Measurements from ENCODE around the gene HUWE1. TPM values are rescaled to one million over a fixed set of nuclear protein-coding genes. Genes with fewer than 3 reads are reported as not detected.

The HUWE1 gene
- total RNA-seq, 2 experiments from 2014 or later, result 213 to 237 TPM

GRCh38 chrX:53587795-53588420 lies 98.6 kb downstream of the HUWE1 start:
- ChIA-PET POLR2A (no interaction called here), CTCF (no interaction called here)
- no peaks in the 10 kb centered on the region for H3K27me3 Mint-ChIP-seq
- H3K4me1 Mint-ChIP-seq, result peaks cover 24% of the 10 kb centered on the region
- peak overlapping the region; percentile 35 for H3K27ac Mint-ChIP-seq
- H3K36me3 Mint-ChIP-seq (ENCODE audit: low read depth), result peaks cover 68% of the 10 kb centered on the region
- no peak overlapping the region for H3K4me3 Mint-ChIP-seq
- DNase-seq, result no peak
- no peaks in the 10 kb centered on the region for H3K9me3 Mint-ChIP-seq

GRCh38 chrX:53584891-53585290 lies 101.6 kb downstream of the HUWE1 start:
- H3K4me1 Mint-ChIP-seq, result peaks cover 18% of the 10 kb centered on the region
- DNase-seq, result no peak
- CTCF ChIA-PET, result no interaction called here
- no peaks in the 10 kb centered on the region for H3K9me3 Mint-ChIP-seq
- no peaks in the 10 kb centered on the region for H3K27me3 Mint-ChIP-seq
- peaks cover 70% of the 10 kb centered on the region for H3K36me3 Mint-ChIP-seq (ENCODE audit: low read depth)
- no peak overlapping the region for H3K4me3 Mint-ChIP-seq
- H3K27ac Mint-ChIP-seq, result no peak overlapping the region
- POLR2A ChIA-PET, result interaction anchor here (0.6 kb wide), 1 partner anchor 609 kb away, joined by 3 read pairs; no protein-coding TSS in a partner anchor

GRCh38 chrX:53583571-53583970 lies 102.9 kb downstream of the HUWE1 start:
- Mint-ChIP-seq H3K27me3 (no peaks in the 10 kb centered on the region), H3K36me3 (ENCODE audit: low read depth) (peaks cover 58% of the 10 kb centered on the region), H3K4me1 (peaks cover 7% of the 10 kb centered on the region), H3K27ac (no peak overlapping the region), H3K4me3 (no peak overlapping the region), H3K9me3 (no peaks in the 10 kb centered on the region)
- ChIA-PET POLR2A (no interaction called here), CTCF (no interaction called here)
- no peak for DNase-seq

- H3K4me3 Mint-ChIP-seq, result no peak overlapping the region
- no peak overlapping the region for H3K27ac Mint-ChIP-seq
- H3K36me3 Mint-ChIP-seq (ENCODE audit: low read depth), result peaks cover 53% of the 10 kb centered on the region
- no peaks in the 10 kb centered on the region for H3K9me3 Mint-ChIP-seq
- CTCF ChIA-PET, result no interaction called here
- no peaks in the 10 kb centered on the region for H3K27me3 Mint-ChIP-seq
- POLR2A ChIA-PET, result no interaction called here
- DNase-seq, result no peak
- no peaks in the 10 kb centered on the region for H3K4me1 Mint-ChIP-seq
These were observed 105.6 kb downstream of the HUWE1 start for GRCh38 chrX:53580742-53581504.

- POLR2A ChIA-PET, result interaction anchor here (0.7 to 1.1 kb wide), 2 partner anchors 32 to 108 kb away, joined by 3 read pairs; no protein-coding TSS in a partner anchor
- peaks cover 58% of the 10 kb centered on the region for H3K36me3 Mint-ChIP-seq (ENCODE audit: low read depth)
These were observed 115.0 kb downstream of the HUWE1 start for GRCh38 chrX:53571494-53571893.

GRCh38 chrX:53563324-53563723 lies 123.2 kb downstream of the HUWE1 start:
- H3K4me1 Mint-ChIP-seq, result no peaks in the 10 kb centered on the region
- ChIA-PET POLR2A (no interaction called here), CTCF (no interaction called here)
- H3K9me3 Mint-ChIP-seq, result no peaks in the 10 kb centered on the region
- H3K27ac Mint-ChIP-seq, result no peak overlapping the region
- H3K27me3 Mint-ChIP-seq, result no peaks in the 10 kb centered on the region
- H3K36me3 Mint-ChIP-seq (ENCODE audit: low read depth), result peaks cover 81% of the 10 kb centered on the region
- H3K4me3 Mint-ChIP-seq, result no peak overlapping the region
- no peak for DNase-seq

More at GRCh38 chrX:53571494-53571893, 115.0 kb downstream of the HUWE1 start:
- H3K9me3 Mint-ChIP-seq, result no peaks in the 10 kb centered on the region
- no peak overlapping the region for H3K27ac Mint-ChIP-seq
- H3K4me3 Mint-ChIP-seq, result no peak overlapping the region
- CTCF ChIA-PET, result no interaction called here
- DNase-seq, result no peak
- no peaks in the 10 kb centered on the region for H3K4me1 Mint-ChIP-seq
- no peaks in the 10 kb centered on the region for H3K27me3 Mint-ChIP-seq

GRCh38 chrX:53561912-53562311 lies 124.6 kb downstream of the HUWE1 start:
- POLR2A ChIA-PET, result no interaction called here
- Mint-ChIP-seq H3K4me1 (no peaks in the 10 kb centered on the region), H3K9me3 (no peaks in the 10 kb centered on the region), H3K36me3 (ENCODE audit: low read depth) (peaks cover 87% of the 10 kb centered on the region), H3K27me3 (no peaks in the 10 kb centered on the region), H3K27ac (no peak overlapping the region), H3K4me3 (no peak overlapping the region)
- CTCF ChIA-PET, result no interaction called here
- no peak for DNase-seq

- Mint-ChIP-seq H3K27ac (no peak overlapping the region), H3K9me3 (no peaks in the 10 kb centered on the region), H3K36me3 (ENCODE audit: low read depth) (peaks cover 84% of the 10 kb centered on the region), H3K4me3 (no peak overlapping the region), H3K4me1 (no peaks in the 10 kb centered on the region), H3K27me3 (no peaks in the 10 kb centered on the region)
- DNase-seq, result no peak
- CTCF ChIA-PET, result no interaction called here
- POLR2A ChIA-PET, result no interaction called here
These were observed 127.9 kb downstream of the HUWE1 start for GRCh38 chrX:53558646-53559045.

GRCh38 chrX:53556868-53557267 lies 129.7 kb downstream of the HUWE1 start:
- Mint-ChIP-seq H3K4me1 (no peaks in the 10 kb centered on the region), H3K36me3 (ENCODE audit: low read depth) (peaks cover 80% of the 10 kb centered on the region), H3K27me3 (no peaks in the 10 kb centered on the region), H3K4me3 (no peak overlapping the region), H3K27ac (no peak overlapping the region), H3K9me3 (no peaks in the 10 kb centered on the region)
- ChIA-PET POLR2A (interaction anchor here (0.6 kb wide), 1 partner anchor 15 kb away, joined by 3 read pairs; no protein-coding TSS in a partner anchor), CTCF (no interaction called here)
- DNase-seq, result no peak

GRCh38 chrX:53550756-53551463 lies 135.6 kb downstream of the HUWE1 start:
- no peak for DNase-seq
- ChIA-PET POLR2A (interaction anchor here (0.6 kb wide), 1 partner anchor 55 kb away, joined by 5 read pairs; no protein-coding TSS in a partner anchor), CTCF (no interaction called here)
- no peaks in the 10 kb centered on the region for H3K27me3 Mint-ChIP-seq
- peaks cover 78% of the 10 kb centered on the region for H3K36me3 Mint-ChIP-seq (ENCODE audit: low read depth)
- H3K4me1 Mint-ChIP-seq, result peaks cover 7% of the 10 kb centered on the region
- no peak overlapping the region for H3K4me3 Mint-ChIP-seq
- H3K27ac Mint-ChIP-seq, result no peak overlapping the region
- no peaks in the 10 kb centered on the region for H3K9me3 Mint-ChIP-seq

- peak overlapping the region; percentile 26 for H3K27ac Mint-ChIP-seq
- ChIA-PET POLR2A (no interaction called here), CTCF (no interaction called here)
- no peaks in the 10 kb centered on the region for H3K9me3 Mint-ChIP-seq
- H3K4me1 Mint-ChIP-seq, result peaks cover 7% of the 10 kb centered on the region
- no peak overlapping the region for H3K4me3 Mint-ChIP-seq
- no peak for DNase-seq
- peaks cover 81% of the 10 kb centered on the region for H3K36me3 Mint-ChIP-seq (ENCODE audit: low read depth)
- no peaks in the 10 kb centered on the region for H3K27me3 Mint-ChIP-seq
These were observed 138.9 kb downstream of the HUWE1 start for GRCh38 chrX:53547668-53548067.

GRCh38 chrX:53544936-53545335 lies 141.6 kb downstream of the HUWE1 start:
- POLR2A ChIA-PET, result interaction anchor here (1.0 kb wide), 1 partner anchor 16 kb away, joined by 3 read pairs; no protein-coding TSS in a partner anchor
- DNase-seq, result no peak
- Mint-ChIP-seq H3K27ac (no peak overlapping the region), H3K4me1 (peaks cover 7% of the 10 kb centered on the region), H3K27me3 (no peaks in the 10 kb centered on the region), H3K4me3 (no peak overlapping the region), H3K36me3 (ENCODE audit: low read depth) (peaks cover 73% of the 10 kb centered on the region), H3K9me3 (no peaks in the 10 kb centered on the region)
- CTCF ChIA-PET, result no interaction called here

GRCh38 chrX:53538781-53539180 lies 147.7 kb downstream of the HUWE1 start:
- Mint-ChIP-seq H3K4me1 (no peaks in the 10 kb centered on the region), H3K27ac (no peak overlapping the region), H3K9me3 (no peaks in the 10 kb centered on the region), H3K4me3 (no peak overlapping the region), H3K36me3 (ENCODE audit: low read depth) (peaks cover 70% of the 10 kb centered on the region), H3K27me3 (no peaks in the 10 kb centered on the region)
- DNase-seq, result no peak
- ChIA-PET POLR2A (interaction anchor here (1.3 kb wide), 1 partner anchor 33 kb away, joined by 3 read pairs; no protein-coding TSS in a partner anchor), CTCF (no interaction called here)
